Heart left ventricle (tissue), 16 donors: Measurements from ENCODE around the gene KDM8. TPM values are rescaled to one million over a fixed set of nuclear protein-coding genes. Genes with fewer than 3 reads are reported as not detected.

Experiments used
- ATAC-seq, 4 donors: fragments of 200-7000 bp; cut with Tn5 transposase; one replicate each; pipeline ENCODE4 v1.9.1; 2020 to 2022; ENCODE audit warnings: moderate library complexity in 4 of 4, mild to moderate bottlenecking in 3 of 4, moderate number of reproducible peaks in 1 of 4
- DNase-seq, 5 donors: peaks; one replicate each; pipeline ENCODE4 v3.0.0-alpha.2; 2020
- H3K27ac ChIP-seq, 12 donors: fragments of 200-600 bp; sonication (generic) in 4 of 12; one replicate each; pipeline versions ENCODE4 v1.5.0 to v1.8.0; 2016 to 2022; ENCODE audit warnings: mild to moderate bottlenecking in 2 of 12
- H3K27me3 ChIP-seq, 9 donors: fragments of 200-600 bp; sonication (generic) in 2 of 9; one replicate each; pipeline versions ENCODE4 v1.5.1 to v1.8.0; 2016 to 2022; ENCODE audit warnings: mild to moderate bottlenecking in 3 of 9
- H3K36me3 ChIP-seq, 9 donors: fragments of 200-600 bp; sonication (generic) in 2 of 9; one replicate each; pipeline versions ENCODE4 v1.5.0 to v1.8.0; 2018 to 2022; ENCODE audit warnings: mild to moderate bottlenecking in 2 of 9
- H3K4me1 ChIP-seq, 12 donors: fragments of 200-600 bp; sonication (generic) in 4 of 12; one replicate each; pipeline versions ENCODE4 v1.5.0 to v1.8.0; 2016 to 2022; ENCODE audit warnings: mild to moderate bottlenecking in 3 of 12
- H3K4me3 ChIP-seq, 12 donors: fragments of 200-600 bp; sonication (generic) in 4 of 12; one replicate each; pipeline versions ENCODE4 v1.5.0 to v1.8.0; 2017 to 2022; ENCODE audit warnings: mild to moderate bottlenecking in 9 of 12, moderate library complexity in 4 of 12
- H3K9me3 ChIP-seq, 12 donors: fragments of 200-600 bp; sonication (generic) in 4 of 12; one replicate each; pipeline versions ENCODE4 v1.5.0 to v1.8.0; 2016 to 2022; ENCODE audit warnings: mild to moderate bottlenecking in 1 of 12
- CTCF ChIP-seq, 12 donors: fragments of 200-600 bp; sonication (generic) in 4 of 12; IDR thresholded peaks; one replicate each; pipeline versions ENCODE4 v1.5.0 to v1.8.0; 2018 to 2022; ENCODE audit warnings: antibody characterized with exemption in 12 of 12, mild to moderate bottlenecking in 5 of 12
- POLR2A ChIP-seq, 2 donors: fragments of 450-650 bp; IDR thresholded peaks; one replicate each; pipeline ENCODE4 v1.6.1; 2017; ENCODE audit warnings: antibody characterized with exemption in 2 of 2, mild to moderate bottlenecking in 2 of 2, moderate library complexity in 2 of 2
- WGBS, 4 donors: extraction: QIAGEN DNeasy Blood & Tissue Kit in 2 of 4; methylation state at CpG; one replicate each; pipeline versions ENCODE4 v1.1.5 to v1.1.7; 2013 to 2018; 5-methylcytosine and 5-hydroxymethylcytosine counted together
- intact Hi-C, 10 donors: fragments of 100-400 bp; cut with DNase I; formaldehyde crosslinking; loops; one replicate each; pipeline versions ENCODE4 v1.11.1 to v1.14.2; 2022
- polyA plus RNA-seq, 2 donors: library from polyadenylated mRNA; stranded (reverse); fragments of 200-250 nt; gene quantifications; one replicate each; pipeline ENCODE4 v1.2.3, GENCODE V29; 2013
- total RNA-seq, 9 donors: library from RNA; depleted of rRNA in 2 of 9; stranded (reverse); fragments of >200 nt in 2 of 9; fragmentation: NEBNext Ultra II Directional in 3 of 9; extraction: Animal tissue kit (Norgen Biotek cat#: 25700) in 3 of 9; gene quantifications; one replicate each; pipeline versions ENCODE4 v1.1.0 to v1.2.4, GENCODE V29; 2016 to 2023
- donor health status: ischemic (EF 13 %, LVEDD 7.1; RV severe dilation, severe dysfunction).
- donor health status: healthy with polysubstance abuse.
- donor health status: DM: no; HTN: yes; CAD: no.
- donor health status: DM: no; HTN: no; CAD: no.
- donor health status: ischemic (EF 25% LVEDD 6.9; RV normal size, moderate dysfunction).
- donor health status: ischemic (EF 25% LVEDD 5.7; RV mildly dilated, moderate dysfunction).
- donor health status: healthy.
- donor health status: DM: yes; HTN: yes; CAD: no.
- donor health status: ischemic (EF 35%, LVEDD 5.7; RV mildly dilated, moderate dysfunction).
- donor health status: nonischemic (EF 11% LVEDD 7.7; RV severe dilation, severe dysfunction).
- donor health status: DM: yes; HTN: yes; CAD: no.
- donor health status: PGD.
- donor health status: ischemic (EF 29% LVEDD 5.4; RV normal size, mild dysfunction).
- donor health status: nonischemic (EF 23%, LVEDD 6.1; RV moderate dilation, normal function).

KDM8 gene
- total and polyA plus RNA-seq, 11 donors: 1.4 to 8.4 (median 3.5) TPM

GRCh38 chr16:27161398-27161797 lies 41.9 kb upstream of the KDM8 start:
- WGBS, 4 donors: 63 to 88% (median 74%) methylated on average over 3 of the region's 3 CpGs
- peaks cover 0 to 35% (median 10%) of the 10 kb centered on the region in 12 donors for H3K9me3 ChIP-seq
- H3K36me3 ChIP-seq: no peaks in the 10 kb centered on the region
- H3K27ac ChIP-seq: no peak overlapping the region
- intact Hi-C loops: no loop called here
- H3K4me3 ChIP-seq: no peak overlapping the region
- TF ChIP-seq CTCF (IDR thresholded peaks at IDR 0.05): no peak
- TF ChIP-seq POLR2A (IDR thresholded peaks at IDR 0.05): no peak
- no peaks in the 10 kb centered on the region for H3K27me3 ChIP-seq
- ATAC-seq (no peak), DNase-seq (no peak)
- no peaks in the 10 kb centered on the region for H3K4me1 ChIP-seq

DNA sequence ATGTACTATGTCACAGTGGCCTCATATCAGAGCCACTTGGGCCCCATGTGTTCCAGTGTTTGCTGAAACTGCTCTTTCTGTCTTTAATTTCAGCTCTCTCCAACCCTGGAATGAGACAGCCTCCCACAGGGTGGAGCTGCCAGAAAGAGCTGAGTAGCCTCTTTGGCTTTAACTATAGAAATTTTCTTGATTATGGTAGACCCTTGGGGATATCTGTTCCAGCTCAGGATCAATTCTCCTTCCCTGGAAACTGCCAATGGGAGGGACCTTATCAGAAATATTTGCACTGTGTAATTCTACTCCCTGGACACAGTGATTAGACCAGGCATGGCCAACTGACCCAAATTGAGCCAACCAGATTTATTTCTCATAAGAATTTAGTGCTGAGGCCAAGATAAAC lies 39.0 kb upstream of the KDM8 start:
- no peak for TF ChIP-seq POLR2A (IDR thresholded peaks at IDR 0.05)
- no peak for TF ChIP-seq CTCF (IDR thresholded peaks at IDR 0.05)
- Histone ChIP-seq H3K27me3 (no peaks in the 10 kb centered on the region), H3K4me1 (no peaks in the 10 kb centered on the region), H3K27ac (no peak overlapping the region), H3K36me3 (no peaks in the 10 kb centered on the region), H3K9me3 (peaks cover 0 to 28% (median 10%) of the 10 kb centered on the region in 12 donors), H3K4me3 (no peak overlapping the region)
- ATAC-seq: peak in 1 of 4 donors; percentile 18
- intact Hi-C loops: no loop called here
- no peak for DNase-seq

GRCh38 chr16:27165576-27165975 lies 37.8 kb upstream of the KDM8 start:
- Histone ChIP-seq H3K4me3 (no peak overlapping the region), H3K36me3 (no peaks in the 10 kb centered on the region), H3K27ac (no peak overlapping the region), H3K4me1 (no peaks in the 10 kb centered on the region), H3K9me3 (peaks cover 0 to 28% (median 10%) of the 10 kb centered on the region in 12 donors), H3K27me3 (no peaks in the 10 kb centered on the region)
- WGBS, 4 donors: 78 to 87% (median 85%) methylated on average over 3 of the region's 3 CpGs
- ATAC-seq (no peak), DNase-seq (no peak)
- TF ChIP-seq CTCF (IDR thresholded peaks at IDR 0.05): no peak
- no peak for TF ChIP-seq POLR2A (IDR thresholded peaks at IDR 0.05)
- intact Hi-C loops: no loop called here

DNA sequence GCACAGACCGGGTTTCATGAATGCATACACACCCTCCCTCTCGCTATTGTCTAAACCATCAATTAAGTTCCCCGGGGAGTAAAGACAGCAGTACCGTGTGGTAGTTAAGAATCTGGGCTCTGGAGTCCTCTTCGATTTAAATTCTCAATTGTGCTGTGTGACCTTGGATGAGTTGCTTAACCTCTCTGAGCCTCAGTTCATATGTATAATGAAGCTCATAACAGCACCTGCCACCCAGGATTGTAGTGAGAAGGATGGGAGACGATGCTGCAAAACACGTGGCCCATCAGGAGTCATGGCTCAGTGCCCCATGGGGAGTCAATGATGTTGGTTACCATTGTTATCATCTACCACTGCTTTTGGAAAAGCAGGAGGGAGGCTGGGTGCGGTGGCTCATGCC lies 34.5 kb upstream of the KDM8 start:
- H3K4me3 ChIP-seq: no peak overlapping the region
- DNase-seq: no peak
- H3K4me1 ChIP-seq: peaks cover 0 to 9% (median 0%) of the 10 kb centered on the region in 12 donors
- no peak overlapping the region for H3K27ac ChIP-seq
- no peaks in the 10 kb centered on the region for H3K36me3 ChIP-seq
- ATAC-seq: no peak
- 78 to 86% (median 81%) methylated on average over 8 of the region's 8 CpGs for WGBS, 4 donors
- H3K27me3 ChIP-seq: no peaks in the 10 kb centered on the region
- intact Hi-C loops: no loop called here
- H3K9me3 ChIP-seq: peaks cover 0 to 13% (median 0%) of the 10 kb centered on the region in 12 donors
- TF ChIP-seq CTCF (IDR thresholded peaks at IDR 0.05): no peak
- no peak for TF ChIP-seq POLR2A (IDR thresholded peaks at IDR 0.05)
